Body of pancreas (tissue), 4 donors: ENCODE measurements around the gene NEDD4L.

Experiments used
- POLR2A ChIP-seq, 3 donors: fragments of 450-650 bp; IDR thresholded peaks; one replicate each; pipeline ENCODE4 v1.6.1; 2016; ENCODE audit warnings: antibody characterized with exemption in 3 of 3, mild to moderate bottlenecking in 2 of 3
- TF ChIP-seq, protein P1 (sequence below), 7 experiments: fragments of 450-650 bp in 4 of 7; fragments of 200-600 bp in 3 of 7; sonication (generic) in 3 of 7; IDR thresholded peaks; one replicate each; pipeline ENCODE4 v1.5.1; 2016 to 2019; ENCODE audit warnings: antibody characterized with exemption in 7 of 7

DNA sequence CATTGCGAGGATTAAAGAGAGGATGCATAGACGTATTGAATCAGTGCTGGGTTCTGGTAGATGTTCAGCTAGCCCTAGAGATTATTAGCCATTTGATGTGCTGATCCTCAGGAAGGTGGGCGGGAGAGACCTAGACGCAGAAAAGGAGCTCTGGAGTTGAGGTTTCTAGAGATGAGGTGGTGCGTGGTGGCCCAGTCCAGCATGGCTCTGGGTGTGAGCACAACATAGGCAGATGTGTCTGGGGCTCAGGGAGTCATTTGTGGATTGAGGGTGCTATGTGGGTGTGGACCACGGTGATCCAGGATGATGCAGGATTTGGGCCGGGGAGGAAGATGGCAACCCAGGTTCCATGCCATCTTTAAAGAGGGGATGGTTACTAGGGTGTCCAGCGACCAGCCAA, 102.1 kb downstream of the NEDD4L start:
- TF ChIP-seq POLR2A (IDR thresholded peaks at IDR 0.05), result no peak
- TF ChIP-seq, protein P1, sequence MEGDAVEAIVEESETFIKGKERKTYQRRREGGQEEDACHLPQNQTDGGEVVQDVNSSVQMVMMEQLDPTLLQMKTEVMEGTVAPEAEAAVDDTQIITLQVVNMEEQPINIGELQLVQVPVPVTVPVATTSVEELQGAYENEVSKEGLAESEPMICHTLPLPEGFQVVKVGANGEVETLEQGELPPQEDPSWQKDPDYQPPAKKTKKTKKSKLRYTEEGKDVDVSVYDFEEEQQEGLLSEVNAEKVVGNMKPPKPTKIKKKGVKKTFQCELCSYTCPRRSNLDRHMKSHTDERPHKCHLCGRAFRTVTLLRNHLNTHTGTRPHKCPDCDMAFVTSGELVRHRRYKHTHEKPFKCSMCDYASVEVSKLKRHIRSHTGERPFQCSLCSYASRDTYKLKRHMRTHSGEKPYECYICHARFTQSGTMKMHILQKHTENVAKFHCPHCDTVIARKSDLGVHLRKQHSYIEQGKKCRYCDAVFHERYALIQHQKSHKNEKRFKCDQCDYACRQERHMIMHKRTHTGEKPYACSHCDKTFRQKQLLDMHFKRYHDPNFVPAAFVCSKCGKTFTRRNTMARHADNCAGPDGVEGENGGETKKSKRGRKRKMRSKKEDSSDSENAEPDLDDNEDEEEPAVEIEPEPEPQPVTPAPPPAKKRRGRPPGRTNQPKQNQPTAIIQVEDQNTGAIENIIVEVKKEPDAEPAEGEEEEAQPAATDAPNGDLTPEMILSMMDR (IDR thresholded peaks at IDR 0.05), result no peak
